PC-9 (cell line): ENCODE results near the gene GLRA1. TPM values are rescaled to one million over a fixed set of nuclear protein-coding genes. Genes with fewer than 3 reads are reported as not detected.

Experiments used
- BruUV-seq: library from RNA; stranded (reverse); fragments of 400-500 nt; replicated peaks from 2 replicates; lab custom pipeline; 2021; lab: Mats Ljungman, UMichigan
- CTCF ChIA-PET: fragments of 300-600 bp; sonication (Branson Sonifier 250); formaldehyde crosslinking; loops from one replicate; lab custom pipeline; 2022; ENCODE audit warnings: antibody characterized with exemption; lab: Charles Lee
- POLR2A ChIA-PET: fragments of 300-600 bp; sonication (Branson Sonifier 250); formaldehyde crosslinking; loops from one replicate; lab custom pipeline; 2022; ENCODE audit warnings: antibody characterized with exemption; ENCODE audit not compliant: unreplicated experiment; lab: Charles Lee
- DNase-seq, 2 experiments: peaks; one replicate each; pipeline versions ENCODE4 v3.0.0 to v3.0.0-alpha.2; 2015 to 2022; ENCODE audit warnings: mixed read lengths in 1 of 2
- H2AFZ ChIP-seq: fragments of 200-600 bp; sonication (generic); 2 replicates; pipeline ENCODE4 v1.8.1; 2017; ENCODE audit warnings: antibody characterized with exemption
- H3F3A ChIP-seq: fragments of 200-600 bp; sonication (generic); 2 replicates; pipeline ENCODE4 v1.8.1; 2017; ENCODE audit warnings: antibody characterized with exemption, mild to moderate bottlenecking, low read depth; ENCODE audit not compliant: insufficient read depth
- H3K27ac ChIP-seq: fragments of 200-600 bp; sonication (generic); 2 replicates; pipeline ENCODE4 v1.6.1; 2016; ENCODE audit warnings: mixed run types
- H3K27me3 ChIP-seq: fragments of 200-600 bp; sonication (generic); 2 replicates; pipeline ENCODE4 v1.6.1; 2016; ENCODE audit warnings: low read depth, mixed run types; ENCODE audit not compliant: insufficient read depth
- H3K36me3 ChIP-seq: fragments of 200-600 bp; sonication (generic); 2 replicates; pipeline ENCODE4 v1.6.1; 2016; ENCODE audit warnings: low read depth, mixed run types
- H3K4me1 ChIP-seq: fragments of 200-600 bp; sonication (generic); replicated peaks from 2 replicates; pipeline ENCODE4 v1.6.1; 2016; ENCODE audit warnings: mixed run types; ENCODE audit not compliant: insufficient read depth
- H3K4me2 ChIP-seq: fragments of 200-600 bp; sonication (generic); 2 replicates; pipeline ENCODE4 v1.6.1; 2017; ENCODE audit warnings: mixed run types
- H3K4me3 ChIP-seq: fragments of 200-600 bp; sonication (generic); 2 replicates; pipeline ENCODE4 v1.6.1; 2016; ENCODE audit warnings: mixed run types
- H3K79me2 ChIP-seq: fragments of 200-600 bp; sonication (generic); 2 replicates; pipeline ENCODE4 v1.6.1; 2017; ENCODE audit warnings: low read depth, mixed run types
- H3K9me2 ChIP-seq: fragments of 200-600 bp; sonication (generic); 2 replicates; pipeline ENCODE4 v1.8.1; 2017; ENCODE audit warnings: mild to moderate bottlenecking; ENCODE audit not compliant: insufficient read depth
- H3K9me3 ChIP-seq: fragments of 200-600 bp; sonication (generic); 2 replicates; pipeline ENCODE4 v1.8.1; 2016; ENCODE audit warnings: low read depth; ENCODE audit not compliant: insufficient read depth
- H4K20me1 ChIP-seq: fragments of 200-600 bp; sonication (generic); 2 replicates; pipeline ENCODE4 v1.8.1; 2017; ENCODE audit not compliant: insufficient read depth
- EZH2 ChIP-seq: fragments of 200-600 bp; sonication (generic); IDR thresholded peaks from 2 replicates; pipeline ENCODE4 v1.8.0; 2017; ENCODE audit warnings: antibody characterized with exemption, low read depth
- intact Hi-C: fragments of 100-400 bp; cut with micrococcal nuclease; formaldehyde crosslinking; loops from one replicate; pipeline ENCODE4 v1.10.0; 2022; ENCODE audit not compliant: unreplicated experiment
- total RNA-seq: library from RNA; stranded (reverse); gene quantifications from 2 replicates; pipeline ENCODE4 v1.2.3, GENCODE V29; 2021
- TF ChIP-seq, protein P1 (sequence below): fragments of 200-600 bp; sonication (generic); conservative IDR thresholded peaks from 2 replicates; pipeline ENCODE4 v1.6.1; 2017; ENCODE audit warnings: mixed run types, antibody characterized with exemption, mild to moderate bottlenecking, moderate library complexity

The GLRA1 gene
- total RNA-seq, 1 experiment from 2014 or later, result not detected

DNA sequence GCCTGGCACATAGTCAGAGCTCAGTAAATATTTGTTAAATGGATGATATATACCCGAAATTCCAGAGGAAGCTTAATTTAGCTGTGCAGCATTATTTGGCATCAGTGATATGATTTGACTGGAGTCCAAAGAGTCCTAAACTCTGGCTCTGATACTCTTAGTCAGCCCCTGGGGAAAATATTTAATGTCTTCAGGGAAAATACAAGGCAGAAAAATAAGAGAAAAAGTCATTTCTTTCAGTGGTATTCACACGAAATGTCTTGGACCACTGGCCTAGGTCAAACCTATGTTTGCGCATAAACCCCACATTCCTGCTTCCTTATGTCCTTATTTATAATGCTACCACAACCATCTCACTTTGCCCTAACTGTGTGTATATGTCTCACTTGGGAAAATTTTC lies 23.8 kb downstream of the GLRA1 start:
- Histone ChIP-seq H3K4me2 (no peak overlapping the region), H3F3A (no peaks in the 10 kb centered on the region), H4K20me1 (peaks cover 3% of the 10 kb centered on the region; the same call in 1 of the 2 replicates), H3K9me2 (no peaks in the 10 kb centered on the region), H3K27me3 (peaks cover 7% of the 10 kb centered on the region; the same call in 1 of the 2 replicates), H3K4me3 (no peak overlapping the region), H3K27ac (no peak overlapping the region), H3K36me3 (no peaks in the 10 kb centered on the region), H3K9me3 (no peaks in the 10 kb centered on the region), H3K4me1 (no peaks in the 10 kb centered on the region), H2AFZ (no peak overlapping the region), H3K79me2 (no peaks in the 10 kb centered on the region)
- DNase-seq, result no peak
- no TSS peak for BruUV-seq
- ChIA-PET CTCF (no interaction called here), POLR2A (no interaction called here)
- intact Hi-C loops, result no loop called here
- TF ChIP-seq, protein P1, sequence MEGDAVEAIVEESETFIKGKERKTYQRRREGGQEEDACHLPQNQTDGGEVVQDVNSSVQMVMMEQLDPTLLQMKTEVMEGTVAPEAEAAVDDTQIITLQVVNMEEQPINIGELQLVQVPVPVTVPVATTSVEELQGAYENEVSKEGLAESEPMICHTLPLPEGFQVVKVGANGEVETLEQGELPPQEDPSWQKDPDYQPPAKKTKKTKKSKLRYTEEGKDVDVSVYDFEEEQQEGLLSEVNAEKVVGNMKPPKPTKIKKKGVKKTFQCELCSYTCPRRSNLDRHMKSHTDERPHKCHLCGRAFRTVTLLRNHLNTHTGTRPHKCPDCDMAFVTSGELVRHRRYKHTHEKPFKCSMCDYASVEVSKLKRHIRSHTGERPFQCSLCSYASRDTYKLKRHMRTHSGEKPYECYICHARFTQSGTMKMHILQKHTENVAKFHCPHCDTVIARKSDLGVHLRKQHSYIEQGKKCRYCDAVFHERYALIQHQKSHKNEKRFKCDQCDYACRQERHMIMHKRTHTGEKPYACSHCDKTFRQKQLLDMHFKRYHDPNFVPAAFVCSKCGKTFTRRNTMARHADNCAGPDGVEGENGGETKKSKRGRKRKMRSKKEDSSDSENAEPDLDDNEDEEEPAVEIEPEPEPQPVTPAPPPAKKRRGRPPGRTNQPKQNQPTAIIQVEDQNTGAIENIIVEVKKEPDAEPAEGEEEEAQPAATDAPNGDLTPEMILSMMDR, result no peak
- no peak for TF ChIP-seq EZH2

DNA sequence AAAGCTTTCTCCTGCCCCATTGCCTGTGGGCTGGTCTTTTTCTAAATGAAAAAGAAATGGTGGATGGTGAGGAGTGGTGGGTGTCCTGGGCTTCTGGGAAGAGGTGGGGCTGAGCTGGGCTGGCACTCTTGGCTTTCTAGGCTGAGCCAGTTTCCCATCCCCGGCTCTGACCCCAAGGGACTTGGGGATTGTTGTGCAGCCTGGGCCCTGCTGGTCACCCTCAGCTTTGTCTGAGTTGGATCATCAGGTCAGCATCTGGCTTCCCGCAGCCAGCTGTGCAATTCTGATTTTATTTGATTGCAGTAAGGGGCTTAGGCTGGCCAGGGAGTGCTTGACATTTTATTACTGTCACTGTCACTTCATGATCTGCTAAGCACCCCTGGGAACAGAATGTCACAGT lies 25.3 kb downstream of the GLRA1 start:
- Histone ChIP-seq H3K79me2 (no peaks in the 10 kb centered on the region), H3K9me3 (no peaks in the 10 kb centered on the region), H3K4me3 (no peak overlapping the region), H3F3A (no peaks in the 10 kb centered on the region), H3K36me3 (no peaks in the 10 kb centered on the region), H3K4me2 (no peak overlapping the region), H3K4me1 (no peaks in the 10 kb centered on the region), H3K9me2 (no peaks in the 10 kb centered on the region), H3K27ac (no peak overlapping the region), H4K20me1 (peaks cover 3% of the 10 kb centered on the region), H2AFZ (no peak overlapping the region), H3K27me3 (peaks cover 7% of the 10 kb centered on the region; the same call in 1 of the 2 replicates)
- DNase-seq, result no peak
- intact Hi-C loops, result no loop called here
- no TSS peak for BruUV-seq
- TF ChIP-seq EZH2, result no peak
- TF ChIP-seq, protein P1, result no peak
- ChIA-PET CTCF (no interaction called here), POLR2A (no interaction called here)

DNA sequence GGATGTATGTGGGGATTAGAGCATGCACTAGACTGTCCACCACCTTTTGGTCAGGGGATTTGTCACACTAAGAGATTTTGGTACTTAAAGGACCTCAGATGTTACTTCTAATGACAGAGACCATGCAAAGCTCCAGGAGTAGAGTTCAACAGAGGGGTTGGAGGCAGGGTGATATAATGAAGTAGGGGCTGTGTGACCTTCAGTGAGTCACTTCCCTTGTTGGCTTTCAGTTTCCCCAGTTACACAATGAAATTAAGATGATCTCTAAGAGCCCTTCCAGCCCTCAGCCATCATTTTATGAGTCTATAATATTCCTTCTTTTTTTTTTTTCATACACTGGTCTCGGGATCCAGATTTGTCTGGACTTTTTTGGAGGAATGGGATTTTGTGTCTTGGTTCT lies 26.8 kb downstream of the GLRA1 start:
- no peak for TF ChIP-seq EZH2
- TF ChIP-seq, protein P1, result no peak

More for the DNA sequence above, 26.8 kb downstream of the GLRA1 start:
- Histone ChIP-seq H3K27me3 (peaks cover 7% of the 10 kb centered on the region; the same call in 1 of the 2 replicates), H3F3A (no peaks in the 10 kb centered on the region), H2AFZ (no peak overlapping the region), H3K4me2 (no peak overlapping the region), H3K79me2 (no peaks in the 10 kb centered on the region), H3K9me3 (no peaks in the 10 kb centered on the region), H3K4me1 (no peaks in the 10 kb centered on the region), H3K27ac (no peak overlapping the region), H3K36me3 (no peaks in the 10 kb centered on the region), H4K20me1 (peaks cover 3% of the 10 kb centered on the region), H3K4me3 (no peak overlapping the region), H3K9me2 (no peaks in the 10 kb centered on the region)
- intact Hi-C loops, result no loop called here
- BruUV-seq, result no TSS peak
- DNase-seq, result no peak
- ChIA-PET CTCF (no interaction called here), POLR2A (interaction anchor here (0.7 kb wide), 1 partner anchor 491 kb away, joined by 7 read pairs; no protein-coding TSS in a partner anchor)
